ENCODE measurements around the gene AXDND1. TPM values are rescaled to one million over a fixed set of nuclear protein-coding genes. Genes with fewer than 3 reads are reported as not detected.

The AXDND1 gene
- total RNA-seq, 2 donors from 2014 or later = not detected

DNA sequence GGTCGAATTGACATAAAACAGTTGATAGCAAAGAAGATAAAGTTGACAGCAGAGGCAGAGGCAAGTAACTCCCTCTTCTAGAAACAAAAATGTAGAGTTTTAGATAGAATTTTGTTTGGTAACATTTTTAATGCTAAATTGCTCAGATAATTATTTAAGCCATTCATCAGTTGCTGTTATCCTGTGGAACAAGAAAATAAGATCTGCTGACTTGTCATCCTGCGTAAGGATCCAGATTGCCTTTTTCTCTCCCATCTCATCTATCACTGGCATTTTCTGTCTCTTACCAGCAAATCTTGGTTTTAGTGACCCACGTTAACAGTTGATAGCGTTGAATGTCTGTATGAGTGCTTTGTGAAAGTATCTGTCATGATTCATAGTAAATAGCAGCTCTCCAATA lies 42.3 kb upstream of the AXDND1 start:
- Histone ChIP-seq H3K4me3 (no peak overlapping the region), H3K36me3 (no peaks in the 10 kb centered on the region), H3K4me1 (ENCODE audit: control insufficient read depth in 1 of 2, low read depth in 2 of 2) (peaks cover 0 to 5% of the 10 kb centered on the region in 2 donors), H3K27me3 (replicated peaks; ENCODE audit: insufficient read depth) (no peaks in the 10 kb centered on the region), H3K27ac (no peak overlapping the region), H3K9me3 (no peaks in the 10 kb centered on the region)
- ATAC-seq (ENCODE audit: insufficient number of reproducible peaks, low FRiP score, low read depth) (no peak), DNase-seq (ENCODE audit: low spot score) (no peak)
- TF ChIP-seq, protein P1, sequence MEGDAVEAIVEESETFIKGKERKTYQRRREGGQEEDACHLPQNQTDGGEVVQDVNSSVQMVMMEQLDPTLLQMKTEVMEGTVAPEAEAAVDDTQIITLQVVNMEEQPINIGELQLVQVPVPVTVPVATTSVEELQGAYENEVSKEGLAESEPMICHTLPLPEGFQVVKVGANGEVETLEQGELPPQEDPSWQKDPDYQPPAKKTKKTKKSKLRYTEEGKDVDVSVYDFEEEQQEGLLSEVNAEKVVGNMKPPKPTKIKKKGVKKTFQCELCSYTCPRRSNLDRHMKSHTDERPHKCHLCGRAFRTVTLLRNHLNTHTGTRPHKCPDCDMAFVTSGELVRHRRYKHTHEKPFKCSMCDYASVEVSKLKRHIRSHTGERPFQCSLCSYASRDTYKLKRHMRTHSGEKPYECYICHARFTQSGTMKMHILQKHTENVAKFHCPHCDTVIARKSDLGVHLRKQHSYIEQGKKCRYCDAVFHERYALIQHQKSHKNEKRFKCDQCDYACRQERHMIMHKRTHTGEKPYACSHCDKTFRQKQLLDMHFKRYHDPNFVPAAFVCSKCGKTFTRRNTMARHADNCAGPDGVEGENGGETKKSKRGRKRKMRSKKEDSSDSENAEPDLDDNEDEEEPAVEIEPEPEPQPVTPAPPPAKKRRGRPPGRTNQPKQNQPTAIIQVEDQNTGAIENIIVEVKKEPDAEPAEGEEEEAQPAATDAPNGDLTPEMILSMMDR (IDR thresholded peaks at IDR 0.05) = no peak

DNA sequence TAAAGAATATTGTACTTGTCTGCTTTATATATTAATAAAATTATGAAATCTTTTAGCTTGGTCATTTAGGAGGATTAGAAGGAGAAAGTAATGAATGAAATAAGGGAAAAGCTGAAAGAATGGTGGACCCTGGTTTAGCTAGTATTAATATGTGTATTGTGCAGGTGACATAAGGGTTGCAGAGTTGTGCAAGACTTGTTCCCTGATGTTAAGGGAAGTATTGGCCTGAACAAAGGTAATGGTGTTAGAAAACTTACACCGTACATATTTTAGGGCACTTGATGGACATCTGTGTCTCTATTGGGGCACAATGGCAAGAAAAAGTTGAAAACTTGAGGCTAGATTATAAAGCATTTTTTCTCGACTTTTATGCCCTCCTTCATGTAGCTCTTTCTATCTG lies 39.9 kb upstream of the AXDND1 start:
- TF ChIP-seq, protein P1 (IDR thresholded peaks at IDR 0.05) = no peak
- no peaks in the 10 kb centered on the region for H3K36me3 ChIP-seq
- ATAC-seq (ENCODE audit: insufficient number of reproducible peaks, low FRiP score, low read depth) = no peak

DNA sequence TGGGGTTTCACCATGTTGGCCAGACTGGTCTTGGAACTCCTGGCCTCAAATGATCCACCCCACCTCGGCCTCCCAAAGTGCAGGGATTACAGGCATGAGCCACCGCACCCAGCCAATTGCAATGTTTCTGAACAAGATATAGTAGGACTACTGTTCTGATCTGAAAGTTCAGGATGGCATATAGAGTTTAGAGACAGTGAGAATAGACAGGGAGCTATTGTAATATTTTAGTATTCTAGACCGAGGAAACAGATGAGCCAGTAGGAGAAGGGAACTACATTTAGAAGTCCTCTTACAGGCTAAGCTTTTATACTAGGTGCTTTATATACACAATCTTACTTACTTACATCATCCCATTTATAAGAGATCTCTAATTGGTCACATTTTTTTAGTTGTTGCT lies 39.0 kb upstream of the AXDND1 start:
- H3K27me3 ChIP-seq (replicated peaks; ENCODE audit: insufficient read depth) = no peaks in the 10 kb centered on the region
- no peaks in the 10 kb centered on the region for H3K36me3 ChIP-seq
- H3K9me3 ChIP-seq = no peaks in the 10 kb centered on the region
- H3K4me1 ChIP-seq (ENCODE audit: control insufficient read depth in 1 of 2, low read depth in 2 of 2) = peaks cover 0 to 5% of the 10 kb centered on the region in 2 donors
- TF ChIP-seq, protein P1 (IDR thresholded peaks at IDR 0.05) = no peak
- ATAC-seq (ENCODE audit: insufficient number of reproducible peaks, low FRiP score, low read depth) (no peak), DNase-seq (ENCODE audit: low spot score) (no peak)
- no peak overlapping the region for H3K4me3 ChIP-seq
- H3K27ac ChIP-seq = no peak overlapping the region

More for the DNA sequence above, 39.9 kb upstream of the AXDND1 start:
- peaks cover 0 to 5% of the 10 kb centered on the region in 2 donors for H3K4me1 ChIP-seq (ENCODE audit: control insufficient read depth in 1 of 2, low read depth in 2 of 2)
- H3K4me3 ChIP-seq = no peak overlapping the region
- H3K27ac ChIP-seq = no peak overlapping the region
- no peaks in the 10 kb centered on the region for H3K9me3 ChIP-seq
- no peaks in the 10 kb centered on the region for H3K27me3 ChIP-seq (replicated peaks; ENCODE audit: insufficient read depth)
- DNase-seq (ENCODE audit: low spot score) = no peak

DNA sequence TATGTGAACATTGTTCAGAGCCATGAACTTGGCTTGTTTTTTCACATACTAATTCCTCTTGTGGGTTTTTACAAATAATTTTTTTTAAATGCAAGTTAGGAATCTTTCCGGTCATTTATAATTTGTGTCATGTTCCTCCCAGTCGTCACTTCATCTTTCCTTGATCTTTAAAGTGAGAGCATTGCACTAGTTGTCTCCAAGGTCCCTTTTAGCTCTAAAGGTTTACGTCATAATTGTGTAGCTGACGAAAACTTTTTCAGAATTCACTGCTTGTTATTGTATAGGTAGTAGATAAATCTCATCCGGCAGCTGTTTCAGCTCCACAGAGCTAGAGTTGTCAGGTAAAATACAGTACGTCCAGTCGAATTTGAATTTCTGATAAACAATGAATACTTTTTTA lies 38.6 kb upstream of the AXDND1 start:
- no peak overlapping the region for H3K27ac ChIP-seq
- H3K4me3 ChIP-seq = no peak overlapping the region
- H3K36me3 ChIP-seq = no peaks in the 10 kb centered on the region
- TF ChIP-seq, protein P1 (IDR thresholded peaks at IDR 0.05) = no peak
- ATAC-seq (ENCODE audit: insufficient number of reproducible peaks, low FRiP score, low read depth) = no peak
- peaks cover 0 to 5% of the 10 kb centered on the region in 2 donors for H3K4me1 ChIP-seq (ENCODE audit: control insufficient read depth in 1 of 2, low read depth in 2 of 2)
- H3K27me3 ChIP-seq (replicated peaks; ENCODE audit: insufficient read depth) = no peaks in the 10 kb centered on the region
- no peaks in the 10 kb centered on the region for H3K9me3 ChIP-seq
- no peak for DNase-seq (ENCODE audit: low spot score)

DNA sequence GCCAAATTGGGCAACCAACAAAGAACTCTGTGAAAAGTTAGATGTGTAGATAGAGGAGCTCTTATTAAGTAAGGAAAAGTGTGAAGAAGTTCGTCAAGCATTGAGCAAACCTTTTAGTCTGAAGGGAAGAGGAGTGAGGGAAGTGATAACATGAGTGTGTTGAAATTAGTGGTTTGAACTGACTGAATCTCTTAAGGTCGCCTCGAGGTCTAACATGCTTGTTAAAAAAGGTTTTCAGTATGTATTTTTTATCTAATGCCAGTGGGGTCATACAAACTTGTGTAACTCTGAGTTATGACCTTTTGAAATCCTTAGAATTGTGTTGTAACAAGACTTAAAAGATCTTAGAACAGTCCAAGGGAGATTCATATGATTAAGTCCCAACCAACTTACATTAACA lies 38.1 kb upstream of the AXDND1 start:
- DNase-seq (ENCODE audit: low spot score) (no peak), ATAC-seq (ENCODE audit: insufficient number of reproducible peaks, low FRiP score, low read depth) (no peak)
- Histone ChIP-seq H3K36me3 (no peaks in the 10 kb centered on the region), H3K27me3 (replicated peaks; ENCODE audit: insufficient read depth) (no peaks in the 10 kb centered on the region), H3K9me3 (no peaks in the 10 kb centered on the region), H3K4me1 (ENCODE audit: control insufficient read depth in 1 of 2, low read depth in 2 of 2) (peaks cover 0 to 1% of the 10 kb centered on the region in 2 donors), H3K27ac (no peak overlapping the region), H3K4me3 (no peak overlapping the region)
- TF ChIP-seq, protein P1 (IDR thresholded peaks at IDR 0.05) = no peak
